ENCODE measurements around the gene TBC1D5. TPM values are rescaled to one million over a fixed set of nuclear protein-coding genes. Genes with fewer than 3 reads are reported as not detected.

TBC1D5 gene
- total and polyA plus RNA-seq, 7 donors = 7.2 to 82.3 (median 43.7) TPM

DNA sequence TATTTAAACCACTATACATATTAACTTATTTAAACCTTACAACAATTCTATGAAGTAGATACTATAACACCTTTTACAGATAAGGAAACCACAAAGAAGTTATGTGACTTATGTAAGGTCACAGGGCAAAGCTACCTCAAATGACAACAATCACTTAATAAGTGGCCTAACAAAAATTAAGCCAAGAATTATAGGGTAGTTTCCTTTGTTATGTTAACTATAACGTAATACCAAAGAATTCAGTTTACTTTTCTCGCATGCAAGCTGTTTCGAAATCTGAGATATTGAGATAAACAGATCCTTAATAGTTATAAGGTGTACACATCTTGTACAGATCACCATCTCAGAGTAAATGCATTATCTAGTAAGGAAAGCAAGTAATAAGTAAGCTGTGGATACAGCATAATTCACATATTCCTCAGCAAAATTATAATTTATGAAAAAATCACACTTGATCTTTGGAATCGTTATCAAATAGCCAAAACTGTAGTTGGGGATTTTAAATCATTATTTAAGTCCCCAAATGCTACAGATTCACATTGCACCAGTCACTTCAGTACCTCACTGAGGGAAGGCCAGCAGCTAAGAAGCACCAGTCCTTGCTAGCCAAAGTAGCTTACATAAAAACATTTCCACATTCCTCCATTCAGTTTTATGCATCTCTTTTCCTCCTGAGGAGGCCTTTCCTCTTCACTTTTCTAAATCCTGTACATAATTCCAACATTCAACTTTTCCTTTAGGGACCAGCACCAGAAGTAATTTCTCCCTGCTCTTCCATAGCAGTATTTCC, 226.8 kb downstream of the TBC1D5 start:
- DNase-seq = no peak
- WGBS, 2 donors = 79 to 86% methylated on average over 4 of the region's 4 CpGs
- Histone ChIP-seq H3K9me3 (no peaks in the 10 kb centered on the region), H3K4me1 (peaks cover 0 to 6% (median 0%) of the 10 kb centered on the region in 4 donors), H3K27ac (no peak overlapping the region), H3K27me3 (no peaks in the 10 kb centered on the region), H3K4me3 (no peak overlapping the region), H3K36me3 (no peaks in the 10 kb centered on the region)
- intact Hi-C loops (cut with DNase I) = no loop called here
- TF ChIP-seq POLR2AphosphoS5 (IDR thresholded peaks at IDR 0.05) = no peak
- no peak for TF ChIP-seq POLR2A (IDR thresholded peaks at IDR 0.05)
- TF ChIP-seq, protein P1, sequence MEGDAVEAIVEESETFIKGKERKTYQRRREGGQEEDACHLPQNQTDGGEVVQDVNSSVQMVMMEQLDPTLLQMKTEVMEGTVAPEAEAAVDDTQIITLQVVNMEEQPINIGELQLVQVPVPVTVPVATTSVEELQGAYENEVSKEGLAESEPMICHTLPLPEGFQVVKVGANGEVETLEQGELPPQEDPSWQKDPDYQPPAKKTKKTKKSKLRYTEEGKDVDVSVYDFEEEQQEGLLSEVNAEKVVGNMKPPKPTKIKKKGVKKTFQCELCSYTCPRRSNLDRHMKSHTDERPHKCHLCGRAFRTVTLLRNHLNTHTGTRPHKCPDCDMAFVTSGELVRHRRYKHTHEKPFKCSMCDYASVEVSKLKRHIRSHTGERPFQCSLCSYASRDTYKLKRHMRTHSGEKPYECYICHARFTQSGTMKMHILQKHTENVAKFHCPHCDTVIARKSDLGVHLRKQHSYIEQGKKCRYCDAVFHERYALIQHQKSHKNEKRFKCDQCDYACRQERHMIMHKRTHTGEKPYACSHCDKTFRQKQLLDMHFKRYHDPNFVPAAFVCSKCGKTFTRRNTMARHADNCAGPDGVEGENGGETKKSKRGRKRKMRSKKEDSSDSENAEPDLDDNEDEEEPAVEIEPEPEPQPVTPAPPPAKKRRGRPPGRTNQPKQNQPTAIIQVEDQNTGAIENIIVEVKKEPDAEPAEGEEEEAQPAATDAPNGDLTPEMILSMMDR (IDR thresholded peaks at IDR 0.05) = no peak
- no peak for TF ChIP-seq EP300 (IDR thresholded peaks at IDR 0.05)

DNA sequence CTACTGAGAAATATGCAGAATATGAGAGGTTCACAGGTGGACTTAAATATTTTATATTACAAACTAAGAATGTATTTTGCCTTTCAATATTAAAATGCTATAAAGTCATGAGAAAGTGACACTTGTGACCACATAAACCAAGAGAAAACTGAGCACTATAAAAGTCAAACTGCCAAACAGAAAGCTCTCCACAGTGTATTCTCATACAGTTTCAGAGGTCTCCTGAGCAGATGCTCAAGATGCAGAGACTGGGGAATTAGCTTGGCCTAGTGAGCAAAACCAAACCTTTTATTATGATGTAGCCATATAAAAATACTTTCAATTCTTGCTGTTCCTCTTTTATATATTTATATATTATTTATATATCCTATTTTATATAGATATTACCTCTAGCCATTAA, 227.8 kb downstream of the TBC1D5 start:
- Histone ChIP-seq H3K27me3 (no peaks in the 10 kb centered on the region), H3K4me1 (peaks cover 0 to 6% (median 0%) of the 10 kb centered on the region in 4 donors), H3K27ac (no peak overlapping the region), H3K9me3 (no peaks in the 10 kb centered on the region), H3K4me3 (no peak overlapping the region), H3K36me3 (no peaks in the 10 kb centered on the region)
- no peak for TF ChIP-seq POLR2AphosphoS5 (IDR thresholded peaks at IDR 0.05)
- TF ChIP-seq POLR2A (IDR thresholded peaks at IDR 0.05) = no peak
- DNase-seq = no peak
- intact Hi-C loops (cut with DNase I) = no loop called here

DNA sequence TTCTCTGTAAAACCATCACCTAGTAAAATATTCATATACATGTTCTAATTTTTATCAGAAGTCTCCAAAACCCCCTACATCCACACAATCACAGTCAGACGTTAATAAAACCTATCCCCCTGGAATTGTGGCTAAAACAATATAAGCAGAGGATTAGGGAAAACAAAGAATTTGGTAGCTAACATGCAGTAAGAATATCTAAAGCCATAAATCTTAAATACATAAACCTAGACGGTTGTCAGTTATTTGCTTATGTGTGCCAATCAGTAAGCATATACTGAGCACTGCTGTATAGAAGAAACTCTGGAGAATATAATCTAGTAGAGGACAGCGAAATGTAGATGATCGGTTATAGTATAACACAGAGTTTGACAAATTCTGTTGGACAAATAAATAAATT, 232.2 kb downstream of the TBC1D5 start:
- H3K27ac ChIP-seq = no peak overlapping the region
- H3K4me1 ChIP-seq = peaks cover 0 to 6% (median 0%) of the 10 kb centered on the region in 4 donors
- 65 to 81% methylated on average over 4 of the region's 4 CpGs for WGBS, 2 donors
- no peak for DNase-seq
- no peaks in the 10 kb centered on the region for H3K27me3 ChIP-seq
- intact Hi-C loops (cut with DNase I) = no loop called here
- no peak for TF ChIP-seq POLR2AphosphoS5 (IDR thresholded peaks at IDR 0.05)
- TF ChIP-seq, protein P1 (IDR thresholded peaks at IDR 0.05) = no peak
- TF ChIP-seq EP300 (IDR thresholded peaks at IDR 0.05) = no peak
- TF ChIP-seq POLR2A (IDR thresholded peaks at IDR 0.05) = no peak
- H3K9me3 ChIP-seq = no peaks in the 10 kb centered on the region
- H3K36me3 ChIP-seq = no peaks in the 10 kb centered on the region
- H3K4me3 ChIP-seq = no peak overlapping the region

DNA sequence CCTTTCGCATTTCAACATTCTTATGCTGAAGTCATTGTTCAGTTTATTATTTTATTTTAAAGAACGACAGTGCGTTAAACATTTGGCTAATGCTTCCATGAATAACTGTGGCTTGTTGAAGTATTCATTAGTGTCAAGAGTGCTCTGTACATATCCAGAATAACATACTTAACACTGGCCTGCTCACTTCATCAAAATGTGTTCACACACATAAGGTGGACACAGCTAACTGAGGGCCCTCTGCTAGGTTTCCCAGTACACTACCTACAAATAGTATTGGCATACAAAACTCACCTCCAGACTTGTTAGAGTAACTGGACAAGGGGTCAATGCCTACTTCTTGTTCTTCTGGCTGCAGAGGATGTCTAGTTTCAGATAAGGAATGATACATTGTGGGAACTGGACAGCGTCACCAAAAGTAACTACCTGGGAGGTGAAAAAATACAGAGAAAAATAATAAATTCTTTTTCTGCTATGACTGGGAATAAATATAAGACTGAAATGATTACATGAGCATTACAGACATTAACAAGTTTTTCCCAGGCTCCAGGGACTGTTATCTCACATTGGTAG, 234.2 kb downstream of the TBC1D5 start:
- 93 to 94% methylated on average over 4 of the region's 4 CpGs for WGBS, 2 donors
- intact Hi-C loops (cut with DNase I) = no loop called here

DNA sequence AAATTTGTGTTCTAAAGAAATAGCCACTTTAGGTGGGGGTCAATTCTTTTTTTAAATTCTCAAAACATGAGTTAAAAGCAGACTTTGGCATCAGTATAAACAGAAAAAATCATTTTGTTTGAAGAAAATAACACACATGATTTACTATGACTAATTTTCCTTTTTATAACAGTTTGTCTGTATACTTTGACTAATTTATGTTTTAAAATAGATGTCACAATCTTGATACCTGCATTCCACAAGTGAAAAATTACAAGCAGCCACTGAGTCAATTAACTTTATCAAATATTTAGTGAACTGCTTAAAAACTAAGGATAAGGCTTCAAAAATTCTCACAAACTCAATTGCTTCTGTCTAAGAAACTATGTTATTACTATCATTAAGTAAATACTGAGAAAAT, 235.0 kb downstream of the TBC1D5 start:
- Histone ChIP-seq H3K4me3 (no peak overlapping the region), H3K27ac (no peak overlapping the region), H3K27me3 (no peaks in the 10 kb centered on the region), H3K9me3 (no peaks in the 10 kb centered on the region), H3K4me1 (peaks cover 0 to 6% (median 0%) of the 10 kb centered on the region in 4 donors), H3K36me3 (no peaks in the 10 kb centered on the region)
- TF ChIP-seq POLR2AphosphoS5 (IDR thresholded peaks at IDR 0.05) = no peak
- TF ChIP-seq, protein P1 (IDR thresholded peaks at IDR 0.05) = no peak
- no peak for TF ChIP-seq POLR2A (IDR thresholded peaks at IDR 0.05)
- no peak for TF ChIP-seq EP300 (IDR thresholded peaks at IDR 0.05)
- intact Hi-C loops (cut with DNase I) = no loop called here
- no peak for DNase-seq

More for the DNA sequence above, 234.2 kb downstream of the TBC1D5 start:
- no peak overlapping the region for H3K27ac ChIP-seq
- no peak for DNase-seq
- H3K4me3 ChIP-seq = no peak overlapping the region
- H3K9me3 ChIP-seq = no peaks in the 10 kb centered on the region
- TF ChIP-seq POLR2A (IDR thresholded peaks at IDR 0.05) = no peak
- no peak for TF ChIP-seq POLR2AphosphoS5 (IDR thresholded peaks at IDR 0.05)
- TF ChIP-seq, protein P1 (IDR thresholded peaks at IDR 0.05) = no peak
- no peaks in the 10 kb centered on the region for H3K36me3 ChIP-seq
- no peaks in the 10 kb centered on the region for H3K27me3 ChIP-seq
- peaks cover 0 to 6% (median 0%) of the 10 kb centered on the region in 4 donors for H3K4me1 ChIP-seq

Measured in sigmoid colon (tissue), 7 donors.